DND-41 (cell line): ENCODE data around the gene POP5.

Experiments used
- ATAC-seq: fragments of 200-7000 bp; cut with Tn5 transposase; 3 replicates; pipeline ENCODE4 v1.9.1; 2021; ENCODE audit warnings: low read depth; ENCODE audit not compliant: insufficient read depth
- DNase-seq: peaks from one replicate; pipeline ENCODE4 v3.0.0-alpha.2; 2020
- H2AFZ ChIP-seq: 2 replicates; pipeline ENCODE4 v1.6.0; 2012; ENCODE audit warnings: low read depth, low read length
- H3K27ac ChIP-seq: 2 replicates; pipeline ENCODE4 v1.5.1; 2012; ENCODE audit warnings: low read length, inconsistent platforms
- H3K27me3 ChIP-seq: fragments of 200-600 bp; sonication (generic); 2 replicates; pipeline ENCODE4 v1.6.0; 2012; ENCODE audit warnings: low read length, mild to moderate bottlenecking, inconsistent platforms; ENCODE audit not compliant: insufficient read depth, poor library complexity
- H3K36me3 ChIP-seq: 2 replicates; pipeline ENCODE4 v1.5.1; 2012; ENCODE audit warnings: low read length, inconsistent platforms; ENCODE audit not compliant: insufficient read depth
- H3K4me1 ChIP-seq: 2 replicates; pipeline ENCODE4 v1.5.1; 2012; ENCODE audit warnings: mild to moderate bottlenecking, low read length; ENCODE audit not compliant: insufficient read depth
- H3K4me2 ChIP-seq: 2 replicates; pipeline ENCODE4 v1.6.0; 2012; ENCODE audit warnings: mild to moderate bottlenecking, moderate library complexity, low read length, inconsistent platforms; ENCODE audit not compliant: insufficient read depth
- H3K4me3 ChIP-seq, 2 experiments: fragments of 200-600 bp in 1 of 2; shearing (Covaris generic) in 1 of 2; 2 replicates each; pipeline ENCODE4 v1.5.1; 2012 to 2016; ENCODE audit warnings: inconsistent platforms in 2 of 2, low read length in 2 of 2, mild to moderate bottlenecking in 2 of 2, low read depth in 1 of 2, moderate library complexity in 1 of 2
- H3K79me2 ChIP-seq: 2 replicates; pipeline ENCODE4 v1.6.0; 2012; ENCODE audit warnings: low read length, inconsistent platforms; ENCODE audit not compliant: insufficient read depth
- H3K9ac ChIP-seq: 2 replicates; pipeline ENCODE4 v1.6.0; 2012; ENCODE audit warnings: low read depth, mild to moderate bottlenecking, inconsistent platforms, low read length, moderate library complexity
- H3K9me3 ChIP-seq: 2 replicates; pipeline ENCODE4 v1.5.1; 2012; ENCODE audit warnings: low read length, moderate library complexity, mild to moderate bottlenecking, inconsistent platforms; ENCODE audit not compliant: insufficient read depth, severe bottlenecking
- H4K20me1 ChIP-seq: 2 replicates; pipeline ENCODE4 v1.6.0; 2012; ENCODE audit warnings: low read length; ENCODE audit not compliant: insufficient read depth
- CTCF ChIP-seq: IDR thresholded peaks from 2 replicates; pipeline ENCODE4 v1.5.1; 2012; ENCODE audit warnings: borderline replicate concordance, low read length, moderate library complexity, mild to moderate bottlenecking; ENCODE audit not compliant: poor library complexity, severe bottlenecking; ENCODE audit errors: extremely low read depth
- EZH2 ChIP-seq: IDR thresholded peaks from 3 replicates; pipeline ENCODE4 v1.6.1; 2012; ENCODE audit warnings: borderline replicate concordance, low read depth, mild to moderate bottlenecking, moderate library complexity, low read length, inconsistent platforms; ENCODE audit not compliant: severe bottlenecking

POP5 gene

GRCh38 chr12:120536064-120536791, 45.0 kb downstream of the POP5 start:
- Histone ChIP-seq H3K9ac (peak overlapping the region; percentile 80), H4K20me1 (peaks cover 60% of the 10 kb centered on the region), H3K79me2 (peaks cover 74% of the 10 kb centered on the region), H3K36me3 (peaks cover 48% of the 10 kb centered on the region), H2AFZ (no peak overlapping the region), H3K9me3 (no peaks in the 10 kb centered on the region), H3K27me3 (no peaks in the 10 kb centered on the region), H3K4me2 (peak overlapping the region; percentile 64), H3K27ac (peak overlapping the region; percentile 15; the same call in 1 of the 2 replicates), H3K4me3 (peak overlapping the region; percentile 29 to 72; a peak in 3 of 4 replicates), H3K4me1 (peaks cover 47% of the 10 kb centered on the region)
- DNase-seq (no peak), ATAC-seq (no peak)
- no peak for TF ChIP-seq CTCF
- TF ChIP-seq EZH2, result no peak

- Histone ChIP-seq H3K9ac (peak overlapping the region; percentile 80), H3K4me1 (peaks cover 51% of the 10 kb centered on the region), H3K79me2 (peaks cover 61% of the 10 kb centered on the region), H3K4me2 (peak overlapping the region; percentile 64), H4K20me1 (peaks cover 50% of the 10 kb centered on the region), H3K27ac (peak overlapping the region; percentile 83), H2AFZ (peak overlapping the region; percentile 91), H3K36me3 (peaks cover 36% of the 10 kb centered on the region), H3K4me3 (peak overlapping the region; percentile 29 to 72), H3K27me3 (no peaks in the 10 kb centered on the region), H3K9me3 (no peaks in the 10 kb centered on the region)
- TF ChIP-seq EZH2 (no peak), CTCF (no peak)
- DNase-seq (peak; percentile 47), ATAC-seq (peak; percentile 66)
Measured at GRCh38 chr12:120534703-120535655, 46.2 kb downstream of the POP5 start.

GRCh38 chr12:120534203-120534702, 46.9 kb downstream of the POP5 start, which contains the start of gene RNF10:
RNF10 (plus strand) TSS chr12:120534356; CDS start chr12:120534812, 456 bp downstream.
- Histone ChIP-seq H3K4me2 (peak within 1 kb of the TSS; percentile 64), H3K9ac (peak within 1 kb of the TSS; percentile 80), H3K4me3 (peak within 1 kb of the TSS; percentile 29 to 72), H3K79me2 (peaks cover 54% of the 10 kb centered on the region), H3K4me1 (peaks cover 55% of the 10 kb centered on the region), H3K36me3 (peaks cover 34% of the 10 kb centered on the region), H2AFZ (peak within 1 kb of the TSS; percentile 91), H3K9me3 (no peaks in the 10 kb centered on the region), H4K20me1 (peaks cover 45% of the 10 kb centered on the region), H3K27me3 (no peaks in the 10 kb centered on the region), H3K27ac (peak within 1 kb of the TSS; percentile 83)
- peak; percentile 78 for DNase-seq
- peak; percentile 81 for ATAC-seq
- TF ChIP-seq CTCF (no peak), EZH2 (no peak)
